22Rv1 (cell line): ENCODE results near the gene TROAP.
A peak's percentile ranks its signal among the peaks of the same experiment; 100 is the strongest.

Experiments used
- H3K27ac ChIP-seq: fragments of 450-650 bp; 2 replicates; pipeline ENCODE4 v1.5.1; 2017
- CTCF ChIP-seq: fragments of 450-650 bp; IDR thresholded peaks from 2 replicates; pipeline ENCODE4 v1.5.1; 2017; ENCODE audit warnings: mild to moderate bottlenecking
- ZFX ChIP-seq: fragments of 450-650 bp; IDR thresholded peaks from 2 replicates; pipeline ENCODE4 v1.6.1; 2017; ENCODE audit warnings: antibody characterized with exemption, borderline replicate concordance

Gene TROAP

DNA sequence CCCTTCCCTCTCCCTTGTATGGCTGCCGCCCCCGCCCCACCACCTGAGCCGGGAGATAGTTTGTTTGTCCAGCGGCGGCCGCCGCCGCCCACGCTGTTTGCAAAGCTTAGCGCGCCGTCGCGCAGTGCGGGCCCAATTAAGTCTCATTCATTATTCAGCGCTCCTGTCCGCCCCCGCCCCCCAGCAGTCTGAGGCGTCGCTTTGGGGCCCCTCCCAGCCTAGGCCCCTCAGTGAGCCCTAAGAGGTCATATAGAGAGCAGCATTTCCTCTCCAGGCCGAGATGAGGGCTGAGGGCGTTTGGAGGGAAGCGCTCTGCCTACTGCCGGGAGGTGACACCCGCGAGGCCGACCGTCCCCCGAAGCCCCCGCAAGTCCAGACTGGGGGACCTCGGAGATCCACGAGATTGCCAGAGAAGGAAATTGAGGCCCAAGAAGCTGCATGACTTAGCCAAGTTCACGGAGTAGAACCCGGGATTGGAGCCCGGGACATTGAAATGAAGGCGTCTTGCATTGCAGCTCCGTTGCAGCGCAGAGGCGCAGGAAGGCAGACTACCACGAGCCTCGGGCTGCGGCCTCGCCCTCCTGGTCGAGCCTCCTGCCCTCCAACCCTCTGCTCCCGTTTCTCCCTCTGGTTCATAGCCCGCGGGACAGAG, 23.7 kb downstream of the TROAP start, which contains the start of gene DNAJC22:
TSS of gene DNAJC22 (plus strand) at position 230 of the 652 bp plus-strand sequence. CDS start 1,985 bp downstream, outside the sequence.
- H3K27ac ChIP-seq: peak within 1 kb of the TSS; percentile 95
- TF ChIP-seq ZFX: no peak
- no peak for TF ChIP-seq CTCF

DNA sequence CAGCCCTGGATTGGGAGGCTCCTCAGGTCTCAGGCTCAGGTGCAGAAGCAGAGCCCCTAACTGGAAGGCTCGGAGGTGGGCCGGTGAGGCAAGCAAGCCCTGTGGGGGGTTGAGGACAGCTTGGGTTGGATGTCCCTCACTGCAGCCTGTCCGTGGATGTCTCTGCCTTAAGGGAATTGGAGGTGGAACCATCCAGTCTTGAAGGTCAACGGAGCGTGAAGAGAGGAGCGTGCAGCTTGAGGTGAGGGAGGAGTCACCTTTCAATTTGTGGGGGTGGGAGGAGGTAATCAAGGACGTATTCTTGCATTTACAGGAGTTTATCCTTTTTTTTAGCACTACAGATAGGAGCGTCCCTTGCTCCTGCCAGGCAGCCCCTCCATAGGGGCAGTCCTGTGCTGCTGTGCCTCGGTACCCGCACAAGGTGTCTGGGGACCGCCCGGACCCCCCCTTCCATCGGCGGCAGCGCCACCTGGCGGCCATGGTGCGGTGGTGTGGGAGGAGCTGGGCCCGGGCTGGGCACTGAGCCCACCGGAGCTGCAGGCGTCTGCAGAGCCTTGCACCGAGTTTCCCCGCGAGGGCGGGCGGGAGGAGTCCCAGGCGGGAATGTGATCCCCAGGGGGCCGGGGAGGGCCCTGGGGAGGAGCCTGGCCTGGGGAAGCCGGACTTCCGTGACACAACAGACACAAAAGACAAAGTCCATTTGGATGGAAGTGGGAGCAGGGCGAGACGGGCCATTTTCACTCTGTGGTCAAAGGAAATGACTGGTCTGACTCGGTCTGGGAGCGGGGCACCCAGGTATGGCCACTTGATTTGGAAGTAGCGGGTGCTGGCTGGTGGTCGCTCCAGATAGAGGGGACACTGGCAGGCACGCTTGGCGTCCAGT, 24.5 kb downstream of the TROAP start:
- H3K27ac ChIP-seq: peak overlapping the region; percentile 95
- peak; percentile 100 for TF ChIP-seq CTCF
- TF ChIP-seq ZFX: no peak

- H3K27ac ChIP-seq: peak overlapping the region; percentile 95
These were observed 25.7 kb downstream of the TROAP start for GRCh38 chr12:49348781-49349180.

DNA sequence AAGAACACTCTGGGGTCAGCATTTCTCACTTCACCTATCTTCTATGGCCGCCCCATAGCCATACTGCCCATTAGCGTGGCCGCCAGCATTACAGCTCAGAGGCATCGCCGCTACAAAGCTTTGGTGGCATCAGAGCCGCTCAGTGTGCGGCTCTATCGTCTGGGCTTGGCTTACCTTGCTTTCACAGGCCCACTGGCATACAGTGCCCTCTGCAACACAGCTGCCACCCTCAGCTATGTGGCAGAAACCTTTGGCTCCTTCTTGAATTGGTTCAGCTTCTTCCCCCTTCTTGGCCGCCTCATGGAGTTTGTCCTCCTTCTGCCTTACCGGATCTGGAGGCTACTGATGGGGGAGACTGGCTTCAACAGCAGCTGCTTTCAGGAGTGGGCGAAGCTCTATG, 26.2 kb downstream of the TROAP start:
- peak overlapping the region; percentile 95 for H3K27ac ChIP-seq
- no peak for TF ChIP-seq CTCF

More at GRCh38 chr12:49348781-49349180, 25.7 kb downstream of the TROAP start:
- TF ChIP-seq ZFX (no peak), CTCF (no peak)

DNA sequence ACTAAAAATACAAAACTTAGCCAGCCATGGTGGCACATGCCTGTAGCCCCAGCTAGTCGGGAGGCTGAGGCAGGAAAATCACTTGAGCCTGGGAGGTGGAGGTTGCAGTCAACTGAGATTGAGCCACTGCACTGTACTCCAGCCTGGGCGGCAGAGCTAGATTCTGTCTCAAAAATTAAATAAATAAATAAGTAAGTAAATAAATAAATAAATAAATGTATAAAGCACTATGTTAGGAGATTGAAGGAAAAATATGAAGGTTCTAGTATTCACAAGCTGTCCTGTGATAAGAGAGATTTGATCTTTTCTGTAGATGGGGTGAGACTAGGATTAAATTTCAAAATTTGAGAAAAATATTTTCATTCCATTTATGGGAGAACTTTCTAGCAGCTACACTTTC, 29.3 kb downstream of the TROAP start:
- no peak for TF ChIP-seq ZFX
- TF ChIP-seq CTCF: no peak
- peak overlapping the region; percentile 1; the same call in 1 of the 2 replicates for H3K27ac ChIP-seq

GRCh38 chr12:49355913-49356312, 32.9 kb downstream of the TROAP start:
- TF ChIP-seq CTCF (no peak), ZFX (no peak)
- no peak overlapping the region for H3K27ac ChIP-seq

- peak; percentile 77 for TF ChIP-seq CTCF
- TF ChIP-seq ZFX: no peak
- no peak overlapping the region for H3K27ac ChIP-seq
These were observed 34.1 kb downstream of the TROAP start for GRCh38 chr12:49357103-49357678.
